HG03095 (cell line): ENCODE measurements around the gene EEF1AKMT1.
"Not testable (repeated sequence)": the region's sequence is repeated elsewhere in the genome, so short reads cannot be mapped to it uniquely, and the experiment has no call there.

Experiments used
- ATAC-seq: cut with Tn5 transposase; IDR thresholded peaks from one replicate; pipeline ENCODE4 v1.9.1; 2021; ENCODE audit warnings: moderate library complexity; ENCODE audit not compliant: unreplicated experiment

Gene EEF1AKMT1

DNA sequence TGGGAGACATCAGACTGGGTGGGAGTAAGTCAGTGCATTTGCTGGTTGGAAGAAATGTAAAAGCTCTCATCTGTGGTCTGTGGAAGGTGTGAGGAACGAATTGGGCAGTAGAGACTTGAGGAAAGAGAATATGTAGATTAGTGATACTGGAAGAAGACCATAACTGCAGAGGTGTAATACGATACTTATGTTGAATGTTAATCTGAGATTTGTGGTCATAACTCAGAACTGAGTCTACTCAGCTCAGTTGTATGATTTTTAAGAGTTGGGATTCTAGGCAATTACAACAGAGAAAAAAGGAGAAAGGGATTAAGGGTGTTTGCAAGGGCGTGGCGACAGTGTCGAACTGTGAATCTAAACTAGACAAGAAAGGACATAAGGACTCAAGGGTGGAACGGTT lies 73.5 kb downstream of the EEF1AKMT1 start:
- no peak for ATAC-seq

DNA sequence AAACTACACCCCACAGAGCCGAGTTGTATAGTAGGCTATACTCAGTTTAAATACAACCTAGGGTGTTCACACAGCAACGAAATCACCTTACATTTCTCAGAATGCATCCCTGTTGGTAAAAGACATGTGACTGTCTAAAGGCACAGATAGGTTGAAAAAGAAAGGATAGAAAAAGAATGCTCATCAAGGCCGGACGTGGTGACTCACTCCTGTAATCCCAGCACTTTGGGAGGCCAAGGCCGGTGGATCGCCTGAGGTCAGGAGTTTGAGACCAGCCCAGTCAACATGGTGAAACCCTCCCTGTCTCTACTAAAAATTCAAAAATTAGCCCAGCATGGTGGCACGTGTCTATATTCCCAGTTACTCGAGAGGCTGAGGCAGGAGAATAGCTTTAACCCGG lies 74.0 kb downstream of the EEF1AKMT1 start:
- no peak for ATAC-seq

DNA sequence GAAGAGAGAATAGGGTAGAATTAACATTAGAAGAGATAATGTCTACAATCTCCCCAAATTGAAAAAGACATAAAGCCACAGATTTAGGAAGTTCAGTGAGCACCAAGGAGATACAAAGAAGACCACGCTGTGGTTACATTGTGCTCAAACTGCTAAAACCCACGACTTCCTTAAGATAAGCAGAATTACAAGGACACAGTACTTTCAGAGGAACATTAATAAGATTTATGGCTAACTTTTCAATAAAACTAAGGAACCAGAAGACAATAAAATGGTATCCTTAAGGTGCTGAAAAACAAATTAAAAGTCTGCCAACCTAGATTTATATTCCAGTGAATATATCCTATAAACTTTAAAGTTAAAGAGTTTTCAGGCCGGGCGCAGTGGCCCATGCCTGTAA lies 77.7 kb downstream of the EEF1AKMT1 start:
- no peak for ATAC-seq

DNA sequence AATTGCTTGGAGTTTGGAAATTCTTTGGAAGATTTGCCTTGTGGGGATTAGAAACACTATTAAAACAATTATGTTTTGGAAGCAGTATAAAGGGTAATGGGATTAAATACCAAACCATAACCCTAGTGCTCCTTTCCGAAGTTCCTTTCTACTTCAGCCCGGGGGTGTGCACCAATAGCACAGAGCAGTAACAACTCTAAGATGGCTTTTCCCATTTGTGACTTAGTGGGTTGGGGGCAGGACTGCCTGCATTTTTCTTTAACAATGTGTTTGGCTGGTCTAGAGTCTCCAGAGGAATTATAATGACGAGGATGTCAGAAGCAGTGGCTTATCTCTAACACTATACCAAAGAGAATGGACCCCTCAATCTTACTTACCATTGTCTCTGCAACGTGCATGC lies 82.1 kb downstream of the EEF1AKMT1 start:
- ATAC-seq, result no peak

DNA sequence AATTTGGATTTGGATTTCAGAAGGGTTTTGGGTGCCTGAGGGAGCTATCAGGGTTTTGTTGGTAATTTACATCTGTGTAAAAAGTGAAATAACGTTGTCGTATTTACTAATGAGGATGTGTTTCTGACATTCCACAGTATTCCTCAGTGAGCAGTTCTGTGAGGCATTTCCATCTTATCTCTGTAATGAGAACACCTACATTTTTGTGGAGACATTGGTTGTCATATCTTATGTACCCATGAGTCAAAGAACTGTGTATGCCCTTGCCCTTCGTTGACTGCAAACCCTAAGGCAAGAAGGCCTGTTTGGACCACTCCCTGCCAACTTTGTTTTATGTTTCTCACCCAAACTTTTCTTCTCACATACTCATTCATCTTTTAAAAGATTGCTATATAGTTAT lies 84.5 kb downstream of the EEF1AKMT1 start:
- no peak for ATAC-seq

DNA sequence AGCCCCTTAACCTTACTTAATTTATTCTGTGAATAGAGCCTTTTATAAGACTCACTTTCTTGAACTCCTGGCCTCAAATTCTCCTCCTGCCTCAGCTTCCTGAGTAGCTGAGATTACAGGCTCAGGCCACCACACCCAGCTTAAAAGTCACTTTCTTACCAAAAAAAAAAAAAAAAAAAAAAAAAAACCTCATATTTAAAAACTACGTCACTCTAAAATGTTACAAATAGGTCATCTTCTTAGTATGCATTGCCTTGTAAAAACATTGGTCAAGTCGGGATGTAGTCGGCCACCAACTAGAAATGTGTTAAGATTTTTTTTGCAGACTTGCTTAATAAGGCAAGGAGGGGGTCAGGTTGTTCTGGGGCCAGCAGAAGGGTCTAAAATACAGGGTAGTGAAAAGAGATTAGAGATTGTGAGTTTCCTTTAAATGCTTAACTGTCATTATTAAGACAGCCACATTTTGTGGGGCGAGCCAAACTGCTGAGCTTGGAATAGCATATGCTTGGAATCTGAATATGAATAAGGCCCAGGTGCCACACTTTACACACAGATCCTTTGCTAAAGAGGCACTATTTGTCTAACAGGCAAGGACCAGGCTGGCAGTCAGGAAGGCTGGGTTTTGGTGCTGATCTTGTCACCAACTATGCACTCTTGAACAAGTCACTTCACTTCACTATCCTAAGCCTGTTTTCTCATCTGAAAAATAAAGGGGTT lies 86.7 kb downstream of the EEF1AKMT1 start:
- no peak for ATAC-seq

DNA sequence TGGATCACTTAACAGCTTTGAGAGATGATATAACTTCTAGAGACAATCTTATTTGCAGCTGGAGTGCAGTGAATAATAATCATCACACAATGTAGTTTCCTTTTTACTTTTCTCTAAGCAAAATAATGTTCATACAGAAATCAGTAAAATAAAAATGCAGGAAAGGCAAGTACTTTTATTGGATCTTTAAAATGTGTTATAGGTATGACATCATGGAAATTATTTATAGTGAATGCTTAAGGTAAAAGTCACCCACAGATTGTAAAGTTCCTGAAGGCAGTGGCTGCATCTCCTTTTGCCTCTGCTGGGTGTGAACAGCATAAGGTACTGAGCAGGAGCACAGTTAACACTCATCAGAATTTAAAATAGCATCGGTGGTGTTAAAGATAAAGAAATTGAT lies 87.6 kb downstream of the EEF1AKMT1 start:
- ATAC-seq, result no peak

DNA sequence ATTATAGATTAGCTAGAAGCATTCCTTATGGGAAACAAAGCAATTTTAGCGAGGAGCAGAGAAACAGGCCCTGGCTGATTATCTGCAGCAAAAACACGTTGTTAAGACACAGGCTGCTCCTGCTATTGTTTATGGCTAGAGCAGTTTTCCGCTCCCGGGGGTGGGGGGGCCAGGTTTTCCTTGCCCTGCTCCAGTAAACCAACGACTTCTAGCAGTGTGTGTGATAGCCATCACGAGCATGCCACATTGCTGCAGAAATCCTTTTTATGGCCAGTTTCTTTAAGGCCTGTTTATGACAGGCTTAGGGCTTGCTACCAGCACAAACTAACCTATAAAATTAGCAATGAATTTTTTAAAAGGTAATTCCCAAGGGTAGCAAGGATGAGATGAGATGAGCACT lies 88.7 kb downstream of the EEF1AKMT1 start:
- no peak for ATAC-seq

DNA sequence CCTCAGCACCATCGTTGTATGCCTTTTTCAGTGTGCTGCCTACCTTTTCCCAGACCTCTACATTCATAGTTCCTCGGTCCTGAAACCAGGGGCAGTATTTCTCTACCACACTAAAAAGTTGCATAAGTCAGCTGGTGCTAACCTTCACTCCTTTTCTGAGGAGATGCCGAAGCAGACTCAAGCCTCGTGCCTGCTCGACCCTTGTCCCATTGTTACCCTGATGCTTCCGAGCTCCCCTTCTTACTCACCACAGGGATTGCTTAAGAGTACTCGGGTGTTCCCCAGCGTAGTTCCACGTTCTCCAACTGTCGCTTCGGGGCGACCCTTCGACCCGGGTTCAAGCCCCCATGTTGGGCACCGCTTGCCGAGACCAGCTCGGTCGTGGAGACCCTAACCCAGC lies 89.2 kb downstream of the EEF1AKMT1 start:
- no peak for ATAC-seq

DNA sequence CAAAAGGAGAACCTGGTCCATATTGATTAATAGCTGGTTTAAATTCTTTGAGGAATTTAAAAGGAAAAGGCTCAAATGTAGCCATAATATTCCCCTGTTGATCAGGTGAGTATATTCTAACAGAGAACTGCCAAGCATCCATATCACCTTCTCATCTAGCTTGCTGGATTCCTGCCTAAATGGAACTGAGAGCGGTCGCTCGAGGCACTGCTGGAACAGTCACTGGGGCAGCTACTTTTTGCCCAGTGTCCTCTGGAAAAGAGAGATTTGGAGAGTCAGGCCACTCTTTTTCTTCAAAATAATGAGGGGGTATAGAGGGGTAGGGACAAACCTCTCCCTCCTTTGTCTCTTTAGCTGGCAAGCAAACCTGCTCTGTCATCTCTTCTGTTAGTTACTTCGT lies 89.7 kb downstream of the EEF1AKMT1 start:
- no peak for ATAC-seq

DNA sequence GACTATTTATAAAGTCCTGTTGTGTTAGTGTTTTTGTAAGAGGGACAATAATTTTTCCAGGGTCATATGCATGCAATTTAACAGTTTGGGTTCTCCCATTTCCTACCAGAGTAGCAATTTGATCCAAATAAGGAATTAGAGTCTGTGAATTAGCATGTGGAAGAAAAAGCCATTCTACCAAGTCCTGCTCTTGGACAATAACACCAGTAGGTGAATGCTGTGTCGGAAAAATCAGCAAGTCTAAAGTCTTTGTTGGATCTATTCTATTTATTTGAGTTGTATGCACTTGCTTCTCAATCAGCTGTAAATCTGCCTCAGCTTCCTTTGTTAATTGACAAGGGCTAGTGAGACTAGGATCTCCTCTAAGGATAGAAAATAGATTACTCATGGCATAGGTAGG lies 91.7 kb downstream of the EEF1AKMT1 start:
- ATAC-seq, result no peak

DNA sequence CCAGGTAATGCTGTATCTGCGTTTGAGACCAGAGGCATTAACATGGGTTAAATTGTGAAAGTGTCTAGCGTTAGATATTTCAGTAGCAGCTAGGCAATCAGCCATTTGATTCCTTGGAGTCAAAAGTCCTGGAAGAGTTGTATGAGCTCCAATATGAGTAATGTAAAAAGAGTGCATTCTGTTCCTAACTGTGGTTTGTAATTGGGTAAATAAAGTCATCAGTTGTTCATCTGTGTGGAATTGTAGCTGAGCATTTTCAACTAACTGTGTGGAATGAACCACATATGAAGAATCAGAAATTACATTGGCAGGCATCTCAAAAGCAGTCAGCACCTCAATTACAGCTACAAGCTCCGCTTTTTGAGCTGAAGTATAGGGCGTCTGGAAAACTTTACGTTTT lies 92.3 kb downstream of the EEF1AKMT1 start:
- not testable (repeated sequence) for ATAC-seq

DNA sequence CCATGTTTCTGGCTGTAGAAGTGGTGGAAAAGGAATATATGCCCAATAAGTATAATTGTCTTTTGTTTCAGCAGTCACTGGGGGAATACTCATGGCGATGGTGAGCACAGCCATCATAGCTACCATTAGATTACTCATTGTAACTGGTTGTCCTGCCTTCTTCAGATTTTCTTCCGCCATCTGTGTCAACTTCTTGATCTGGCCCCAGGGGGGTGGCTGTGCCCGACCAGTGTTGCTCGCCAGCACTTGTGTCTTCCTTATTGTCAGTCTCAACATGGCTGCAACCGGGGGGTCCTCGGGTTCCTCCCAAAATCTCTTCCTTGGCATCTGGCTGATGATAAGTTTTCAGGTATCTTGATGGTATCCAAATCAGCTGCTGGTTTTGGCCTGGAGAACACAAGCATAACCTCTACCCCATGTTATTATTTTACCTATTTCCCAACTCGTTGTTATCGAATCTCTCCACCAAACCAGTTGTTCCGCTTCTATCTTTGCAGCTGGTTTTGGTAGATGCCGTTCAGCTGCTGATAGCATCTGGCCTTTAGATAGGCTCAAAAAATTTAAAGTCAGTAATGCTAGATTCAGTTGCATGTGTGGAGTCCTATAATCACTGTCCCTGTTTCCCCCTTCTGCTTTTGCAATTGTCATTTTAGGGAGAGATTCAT lies 93.2 kb downstream of the EEF1AKMT1 start:
- no peak for ATAC-seq

DNA sequence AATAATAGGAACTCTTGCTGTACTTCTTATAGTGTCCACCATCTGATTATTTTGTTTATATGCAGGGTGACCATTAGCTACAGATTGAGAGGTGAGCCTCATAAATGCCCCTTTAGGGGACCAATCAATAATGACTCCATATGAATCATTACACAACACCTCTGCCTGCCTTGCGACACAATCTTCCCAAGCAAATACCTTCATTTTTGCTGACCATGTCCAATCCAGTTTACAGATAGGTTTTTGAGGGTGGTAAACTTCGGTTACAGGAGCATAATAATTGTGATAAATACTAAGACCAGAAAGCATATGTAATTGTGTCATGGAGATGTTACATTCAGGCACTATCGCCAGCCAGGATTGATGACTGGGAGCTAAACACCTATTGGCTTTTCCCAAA lies 93.9 kb downstream of the EEF1AKMT1 start:
- ATAC-seq, result no peak
